Left ventricle myocardium superior (tissue), 1 donor: ENCODE data around the gene ENOX1. TPM values are rescaled to one million over a fixed set of nuclear protein-coding genes. Genes with fewer than 3 reads are reported as not detected.

Experiments used
- ATAC-seq: fragments of 200-7000 bp; cut with Tn5 transposase; one replicate; pipeline ENCODE4 v1.9.1; 2020; ENCODE audit warnings: mild to moderate bottlenecking, moderate library complexity
- DNase-seq: peaks from one replicate; pipeline ENCODE4 v3.0.0-alpha.2; 2020
- intact Hi-C: fragments of 100-400 bp; cut with micrococcal nuclease; formaldehyde crosslinking; loops from one replicate; pipeline ENCODE4 v1.11.0; 2022
- total RNA-seq: library from RNA; stranded (reverse); fragmentation: NEBNext Ultra II Directional; extraction: Animal tissue kit (Norgen Biotek cat#: 25700); gene quantifications from one replicate; pipeline ENCODE4 v1.2.1, GENCODE V29; 2021
- donor health status: DM: no; HTN: yes; CAD: no; lungs with severe emphysema.

ENOX1 gene
- total RNA-seq, 1 donor from 2014 or later, result 6.8 TPM

DNA sequence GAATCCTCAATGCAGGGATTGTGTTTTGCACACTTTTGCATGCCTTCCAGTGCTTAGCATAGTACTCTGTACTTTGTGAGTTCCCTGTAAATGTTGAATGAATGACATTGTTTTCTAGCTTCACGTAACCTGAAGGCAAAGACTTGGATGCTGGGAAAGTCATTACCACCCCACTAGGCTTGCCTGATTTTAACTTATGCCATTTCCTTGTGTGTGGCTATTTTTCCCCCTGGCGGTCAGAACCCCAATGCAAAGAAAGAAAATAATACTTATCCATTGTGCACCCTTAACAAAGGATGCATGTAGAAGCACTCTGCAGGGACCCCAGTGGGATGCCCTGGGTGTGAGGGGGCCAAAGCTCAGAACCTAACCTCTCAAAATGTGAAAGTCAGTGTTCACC is 1.2 kb upstream of the ENOX1 start:
- ATAC-seq, result no peak
- DNase-seq, result no peak
- intact Hi-C loops, result no loop called here

DNA sequence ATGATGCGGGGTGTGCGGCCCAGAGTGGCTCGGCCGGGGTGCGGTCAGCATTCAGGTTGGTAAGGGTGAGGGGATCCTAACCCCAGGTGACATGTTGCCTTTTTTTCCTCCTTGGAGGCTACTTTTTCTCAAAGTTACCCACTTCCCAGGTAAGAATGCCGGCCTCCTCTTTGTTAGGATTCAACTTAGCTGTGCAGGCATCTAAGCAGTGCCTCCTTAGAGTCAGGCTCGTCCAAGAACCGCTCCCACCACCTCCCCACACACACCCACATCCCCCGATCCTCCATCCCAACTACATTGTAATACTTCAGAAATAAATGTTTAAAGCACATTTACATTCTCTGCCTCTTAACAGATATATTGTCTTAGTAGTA is 733 bp upstream of the ENOX1 start:
- DNase-seq (no peak), ATAC-seq (no peak)
- intact Hi-C loops, result no loop called here

DNA sequence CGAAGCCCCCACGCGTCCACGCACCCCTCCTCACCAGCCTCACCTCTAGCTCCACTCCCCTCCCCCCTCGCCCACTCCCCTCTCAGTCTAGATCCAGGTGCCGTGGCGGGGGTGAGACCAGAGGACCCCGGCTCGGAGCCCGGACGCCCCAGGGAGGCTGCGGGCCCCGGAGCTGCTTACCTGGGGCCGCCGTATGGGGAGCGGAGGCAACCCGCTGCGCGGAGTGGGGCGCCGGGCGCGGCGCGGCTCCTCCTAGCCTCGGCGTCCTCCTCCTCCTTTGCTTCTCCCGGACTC is 353 bp downstream of the ENOX1 start:
- intact Hi-C loops, result no loop called here
- DNase-seq, result no peak
- no peak for ATAC-seq

DNA sequence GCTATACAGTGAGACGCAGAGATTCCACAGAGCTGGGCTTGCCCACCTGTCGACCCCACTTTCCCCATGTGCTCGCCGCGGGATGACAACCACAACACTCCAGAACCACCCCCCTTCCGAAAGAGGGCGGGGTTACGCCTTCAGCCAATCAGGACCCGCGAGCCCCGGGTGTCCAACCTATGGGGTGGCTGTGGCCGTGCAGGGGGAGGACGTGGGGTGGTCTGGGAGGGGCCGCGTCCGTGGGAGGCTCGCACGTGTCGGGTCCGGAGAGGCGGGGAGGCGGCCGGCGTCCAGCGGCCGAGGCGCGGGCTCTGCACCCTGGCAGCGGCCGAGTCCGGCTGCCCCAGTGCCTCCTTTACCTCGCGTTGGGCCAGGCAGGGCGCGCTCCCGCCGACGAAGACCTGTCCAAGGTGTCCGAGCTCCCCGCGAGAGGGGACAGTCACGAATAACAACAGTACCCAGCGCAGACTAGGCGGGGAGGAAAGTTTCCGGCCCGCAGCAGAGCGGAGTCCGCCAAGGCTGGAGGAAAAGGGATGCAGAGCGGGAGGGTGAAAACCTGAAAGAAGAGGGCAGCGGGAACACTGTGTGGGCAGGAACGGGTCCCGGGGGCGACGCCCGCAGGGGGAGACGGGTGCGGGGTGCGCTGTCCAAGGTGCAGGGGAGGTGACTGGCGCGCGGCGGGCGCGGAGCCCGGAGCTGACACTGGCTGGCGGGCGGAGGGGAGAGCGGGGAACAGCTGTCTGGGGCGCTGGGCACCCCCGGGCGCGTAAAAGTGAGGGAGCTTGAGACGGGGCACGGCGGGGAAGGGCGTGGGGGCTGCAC is 911 bp downstream of the ENOX1 start:
- ATAC-seq (peak; percentile 86), DNase-seq (peak; percentile 90)
- intact Hi-C loops, result no loop called here

DNA sequence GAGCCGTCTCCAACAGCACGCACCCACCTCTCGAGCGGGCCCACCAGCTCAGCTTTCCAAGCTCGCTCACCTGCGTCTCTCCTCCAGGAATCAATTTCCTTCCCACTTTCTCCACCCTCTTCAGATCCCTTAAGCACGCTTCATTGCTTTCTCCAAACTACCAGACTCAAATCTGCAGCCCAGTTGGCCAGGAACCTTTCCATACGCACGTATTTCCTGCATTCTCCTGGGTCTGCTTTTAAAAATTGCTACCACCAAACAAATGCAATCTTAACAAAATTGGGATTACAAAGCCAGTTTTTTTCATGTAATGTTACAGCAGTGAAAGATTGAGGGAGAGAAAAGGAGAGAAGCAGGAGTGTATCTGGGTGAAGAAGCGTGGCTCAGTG is 1.5 kb downstream of the ENOX1 start:
- DNase-seq (no peak), ATAC-seq (no peak)
- intact Hi-C loops, result no loop called here

DNA sequence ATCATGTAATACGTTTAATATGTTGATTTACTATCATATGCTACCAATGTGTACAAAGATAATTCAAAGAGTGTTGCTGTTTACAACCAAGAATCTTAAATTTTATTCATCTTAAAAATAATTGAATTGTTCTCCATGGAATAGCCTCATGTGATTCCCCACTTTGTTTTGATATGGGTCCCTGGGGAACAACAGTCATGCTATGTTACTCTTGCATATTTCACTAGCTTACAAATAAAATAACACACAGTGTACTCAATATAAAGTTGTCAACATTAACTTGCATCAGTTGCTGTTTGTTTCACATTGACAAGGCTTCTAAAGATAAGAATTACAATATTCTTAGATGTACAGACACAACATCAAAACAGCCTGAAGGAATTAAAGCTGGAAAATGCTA is 2.3 kb downstream of the ENOX1 start:
- DNase-seq (no peak), ATAC-seq (no peak)
- intact Hi-C loops, result no loop called here

DNA sequence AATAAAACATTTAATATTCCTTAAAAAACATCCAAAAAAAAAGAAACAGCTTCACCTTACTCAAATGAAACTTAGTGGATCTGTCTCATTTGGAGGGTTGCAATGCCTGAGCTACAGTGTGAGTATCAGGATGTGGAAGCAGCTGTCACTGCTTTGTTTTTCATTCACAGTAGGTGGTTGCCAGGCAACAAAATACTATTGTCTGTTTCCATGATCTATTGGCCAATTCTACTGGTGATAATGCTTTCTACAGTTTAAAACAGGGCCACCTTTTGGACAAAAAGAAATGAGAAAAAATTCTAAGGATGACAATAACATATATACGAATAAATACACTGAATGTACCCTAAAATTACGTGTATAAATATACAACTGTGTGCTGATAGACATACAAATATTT is 3.0 kb downstream of the ENOX1 start:
- ATAC-seq, result no peak
- DNase-seq, result no peak
- intact Hi-C loops, result no loop called here

DNA sequence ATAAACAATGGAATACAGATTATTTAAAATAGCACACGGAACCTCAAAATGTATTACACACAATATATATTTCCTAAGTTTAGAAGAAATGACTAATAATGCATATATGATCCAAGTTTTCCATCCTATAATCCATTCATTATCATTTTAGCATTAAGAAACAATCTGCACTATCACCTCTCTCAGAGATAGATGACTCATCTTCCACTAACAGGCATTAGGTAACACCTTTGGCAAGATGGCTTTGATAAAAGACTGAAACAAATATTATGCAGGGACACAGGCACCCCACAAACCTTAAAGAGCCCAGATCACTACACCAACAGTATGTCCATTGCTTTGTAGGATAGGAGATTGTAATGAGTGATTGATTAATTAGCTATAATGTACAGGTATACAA is 4.1 kb downstream of the ENOX1 start:
- ATAC-seq (no peak), DNase-seq (no peak)
- intact Hi-C loops, result no loop called here

DNA sequence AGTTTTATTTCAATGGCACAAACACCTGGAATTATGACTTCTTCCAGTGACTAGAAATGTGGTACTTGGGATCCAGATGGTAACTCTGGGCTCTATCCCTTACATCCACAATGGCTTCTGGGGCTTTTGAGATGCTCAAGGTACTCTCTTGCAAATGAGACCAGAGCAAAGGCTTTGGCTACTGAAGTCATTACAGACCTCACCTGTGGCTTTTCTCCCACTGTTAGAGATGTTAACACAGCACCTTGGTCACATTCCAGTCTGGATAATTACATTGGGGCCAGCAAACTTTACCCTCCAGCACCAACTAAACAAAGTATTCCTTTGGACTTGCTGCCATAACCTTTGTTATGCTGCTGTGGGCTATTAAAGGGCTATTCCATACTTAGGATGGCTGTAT is 6.1 kb downstream of the ENOX1 start:
- intact Hi-C loops, result no loop called here
- DNase-seq, result no peak
- no peak for ATAC-seq

DNA sequence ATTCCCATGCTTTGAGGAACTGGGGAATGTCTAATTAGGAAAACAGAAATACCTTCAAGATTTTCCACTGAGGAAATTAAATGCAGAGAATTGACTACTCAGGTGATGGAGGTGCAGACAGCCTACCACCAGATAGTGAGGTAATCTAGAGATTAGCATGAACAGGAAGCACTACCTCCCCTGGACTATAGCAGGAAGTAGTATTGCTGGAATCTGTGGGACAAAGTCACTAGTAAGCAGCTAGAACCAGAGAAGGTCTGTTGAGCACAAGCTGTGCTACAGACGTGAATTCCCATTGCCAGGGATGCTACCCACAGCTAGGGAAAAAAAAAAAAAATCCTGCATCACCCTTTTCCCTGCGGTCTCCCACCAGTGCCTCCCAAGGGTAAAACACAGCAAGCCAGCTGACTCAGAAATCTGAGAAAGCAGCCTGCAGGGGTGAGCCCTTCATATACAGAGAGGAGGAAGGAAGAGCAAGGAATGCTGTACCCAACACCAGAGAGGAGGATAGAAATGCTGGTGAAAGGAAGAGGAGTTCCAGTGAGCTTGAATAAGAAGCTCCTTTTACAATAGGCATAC is 10.2 kb downstream of the ENOX1 start:
- DNase-seq, result no peak
- no peak for ATAC-seq
- intact Hi-C loops, result no loop called here

DNA sequence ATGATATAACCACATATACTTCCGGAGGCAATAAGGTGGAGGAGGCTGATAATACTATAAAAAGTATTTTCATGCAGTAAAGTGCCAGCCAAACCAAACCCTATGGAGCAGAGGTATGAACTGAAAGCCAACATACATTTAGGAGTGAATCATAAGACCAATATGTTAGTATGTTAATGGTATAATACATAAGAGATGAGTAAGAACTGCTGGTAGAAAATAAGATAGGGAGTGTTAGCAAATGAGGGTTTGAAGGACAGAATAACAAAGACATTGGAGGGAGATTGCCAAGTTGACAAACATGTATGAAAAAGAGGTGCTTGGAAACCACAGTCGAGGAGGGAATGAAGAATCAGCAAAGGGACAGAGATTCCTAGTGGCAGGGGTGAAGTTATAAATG is 10.8 kb downstream of the ENOX1 start:
- no peak for DNase-seq
- no peak for ATAC-seq
- intact Hi-C loops, result no loop called here

DNA sequence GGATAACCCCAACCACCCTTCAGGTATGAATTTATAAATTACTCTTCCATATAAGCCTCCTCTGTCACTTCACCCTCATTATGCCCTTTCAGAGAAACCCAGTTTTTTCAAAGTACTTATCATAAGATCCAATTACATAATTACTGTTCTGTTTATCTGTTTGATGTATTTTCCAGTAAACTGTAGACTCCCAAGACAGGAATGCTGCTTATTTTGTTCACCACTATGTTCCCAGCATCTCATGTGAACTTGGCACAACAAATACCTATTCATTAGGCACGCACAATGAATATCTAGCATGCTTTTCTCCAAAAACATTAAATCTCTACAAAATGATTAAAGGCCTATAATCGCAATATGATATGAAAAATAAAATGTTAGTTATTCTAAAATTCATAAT is 13.2 kb downstream of the ENOX1 start:
- intact Hi-C loops, result no loop called here
- ATAC-seq (no peak), DNase-seq (no peak)

DNA sequence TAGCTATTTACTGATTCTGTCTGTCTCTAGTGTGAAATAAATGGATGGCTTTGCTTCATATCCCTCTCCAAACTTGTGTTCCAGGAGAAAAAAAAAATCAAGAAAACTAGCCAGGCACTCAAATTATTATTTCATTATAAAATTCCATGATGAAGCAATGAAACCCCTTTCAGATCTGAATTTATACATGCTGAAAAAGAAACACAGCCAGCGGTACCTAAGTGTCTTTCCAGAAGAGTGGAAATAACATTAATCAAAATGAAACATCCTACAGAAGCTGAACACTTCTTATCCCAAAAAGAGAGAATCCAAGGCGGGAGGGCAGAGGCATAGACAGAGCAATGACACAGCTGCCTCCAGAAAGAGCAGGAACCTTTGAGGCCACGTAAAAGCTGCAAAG is 15.9 kb downstream of the ENOX1 start:
- intact Hi-C loops, result no loop called here
- no peak for ATAC-seq
- DNase-seq, result no peak

DNA sequence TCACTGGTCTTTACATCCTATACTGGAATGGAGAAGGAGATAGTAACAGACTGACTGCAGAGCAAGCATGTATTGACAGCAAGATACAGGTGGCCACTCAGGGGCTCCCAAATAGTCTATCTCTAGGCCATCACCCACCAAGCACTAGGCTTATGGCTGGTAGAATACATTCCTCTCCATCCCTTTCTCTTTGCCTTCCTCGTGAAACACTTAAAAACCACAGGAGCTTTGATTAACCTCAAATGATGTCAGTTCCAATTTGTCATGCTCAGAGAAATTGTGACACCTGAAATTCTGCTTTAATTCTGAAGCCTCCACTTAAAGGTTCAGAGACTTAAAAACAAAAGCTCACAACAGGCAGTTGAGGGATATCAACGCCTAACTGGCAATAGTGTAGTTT is 17.2 kb downstream of the ENOX1 start:
- DNase-seq (no peak), ATAC-seq (no peak)
- intact Hi-C loops, result loop anchor here (5.0 kb wide), 1 partner anchor 82 kb away; no protein-coding TSS in a partner anchor

DNA sequence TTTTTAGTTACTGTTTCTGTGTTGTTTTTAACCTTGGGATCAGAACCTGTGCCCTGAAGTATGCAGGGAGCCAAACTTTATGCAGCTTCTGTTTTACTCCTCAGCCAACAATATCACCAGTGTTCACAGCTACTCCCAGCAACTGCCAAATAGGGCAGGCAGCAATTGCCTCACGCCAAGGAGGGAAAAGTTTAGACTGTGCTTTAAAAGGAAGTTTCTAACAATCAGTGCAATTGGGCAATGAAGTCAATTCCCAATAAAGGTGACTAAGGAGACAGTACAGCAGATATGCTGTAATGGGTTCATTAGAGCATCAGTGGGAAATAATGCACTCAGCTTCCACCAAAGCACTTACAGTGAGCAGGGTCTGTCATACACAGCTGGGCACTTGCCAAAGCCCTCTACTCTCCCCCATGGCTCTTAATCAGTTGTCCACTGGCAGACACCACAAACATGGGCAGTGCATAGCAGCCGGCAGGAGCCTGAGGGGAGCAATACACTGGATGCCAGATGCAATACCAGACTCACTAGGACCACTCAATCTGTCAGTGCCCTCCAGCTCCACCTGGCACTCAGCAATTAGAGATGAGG is 19.3 kb downstream of the ENOX1 start:
- intact Hi-C loops, result loop anchor here (5.0 kb wide), 1 partner anchor 80 kb away; no protein-coding TSS in a partner anchor
- ATAC-seq, result peak; percentile 92
- peak; percentile 51 for DNase-seq

DNA sequence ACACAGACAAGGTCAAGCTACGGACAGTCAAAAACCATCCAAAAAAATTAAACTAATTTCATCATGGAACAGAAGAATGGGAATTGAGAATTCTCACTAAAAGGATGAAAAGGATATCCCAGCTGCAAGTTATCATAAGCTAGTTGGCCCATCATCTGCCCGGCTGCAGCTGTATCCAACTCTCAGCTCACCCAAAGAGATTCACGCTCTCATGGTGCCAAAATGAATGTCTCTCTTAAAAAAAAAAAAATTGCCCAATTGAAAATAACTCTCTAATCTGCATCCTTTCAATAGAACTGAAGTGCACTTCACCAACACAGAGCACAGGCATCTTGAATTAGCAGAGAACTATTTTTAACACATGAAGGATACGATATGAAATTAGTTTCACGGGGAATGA is 20.0 kb downstream of the ENOX1 start:
- intact Hi-C loops, result loop anchor here (5.0 kb wide), 1 partner anchor 79 kb away; no protein-coding TSS in a partner anchor
- ATAC-seq, result peak; percentile 93
- peak; percentile 71 for DNase-seq

DNA sequence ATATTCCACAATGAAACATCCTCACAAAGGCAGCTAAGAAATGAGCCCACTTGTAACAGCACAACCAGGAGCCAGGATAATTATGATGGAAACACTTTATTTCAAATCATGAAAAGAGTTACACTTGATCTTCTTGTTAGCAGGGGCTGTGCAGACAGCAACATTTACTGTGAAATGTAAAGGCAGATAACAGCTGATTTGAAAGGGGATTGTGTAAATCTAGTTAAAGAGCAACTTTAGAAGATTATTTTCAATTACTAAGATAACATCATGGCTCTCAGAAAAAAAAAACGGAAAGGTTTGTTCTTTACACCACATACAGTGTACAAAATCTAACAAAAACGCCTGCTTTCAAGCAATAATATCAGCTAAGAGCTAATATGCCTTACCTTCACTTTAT is 22.4 kb downstream of the ENOX1 start:
- no peak for ATAC-seq
- no peak for DNase-seq
- intact Hi-C loops, result no loop called here

DNA sequence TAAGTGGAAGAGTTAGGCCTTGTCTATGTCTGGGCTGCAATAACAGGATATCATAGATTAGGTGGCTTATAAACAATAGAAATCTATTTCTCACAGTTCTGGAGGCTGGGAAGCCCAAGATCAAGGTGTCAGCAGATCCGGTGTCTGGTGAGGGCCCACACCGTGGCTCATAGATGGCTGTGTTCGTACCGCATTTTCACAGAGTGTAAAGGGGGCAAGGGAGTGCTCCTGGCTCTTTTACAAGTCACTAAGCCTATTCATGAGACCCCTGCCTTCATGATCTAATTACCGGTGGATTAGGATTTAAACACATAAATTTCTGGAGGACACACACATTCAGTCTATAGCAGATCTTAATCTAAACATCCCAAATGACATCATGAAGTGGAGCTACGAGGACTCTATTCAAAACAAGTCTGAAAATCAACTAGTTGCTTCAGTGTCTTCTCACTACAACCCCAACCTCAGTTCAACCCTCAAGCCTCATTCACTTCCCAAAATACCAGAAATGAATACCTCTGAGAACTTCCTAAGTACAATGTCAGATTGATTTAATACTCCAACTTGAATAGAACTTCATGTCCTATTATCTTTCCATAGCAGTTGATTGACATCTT is 23.5 kb downstream of the ENOX1 start:
- intact Hi-C loops, result no loop called here
- DNase-seq, result no peak
- ATAC-seq, result no peak

DNA sequence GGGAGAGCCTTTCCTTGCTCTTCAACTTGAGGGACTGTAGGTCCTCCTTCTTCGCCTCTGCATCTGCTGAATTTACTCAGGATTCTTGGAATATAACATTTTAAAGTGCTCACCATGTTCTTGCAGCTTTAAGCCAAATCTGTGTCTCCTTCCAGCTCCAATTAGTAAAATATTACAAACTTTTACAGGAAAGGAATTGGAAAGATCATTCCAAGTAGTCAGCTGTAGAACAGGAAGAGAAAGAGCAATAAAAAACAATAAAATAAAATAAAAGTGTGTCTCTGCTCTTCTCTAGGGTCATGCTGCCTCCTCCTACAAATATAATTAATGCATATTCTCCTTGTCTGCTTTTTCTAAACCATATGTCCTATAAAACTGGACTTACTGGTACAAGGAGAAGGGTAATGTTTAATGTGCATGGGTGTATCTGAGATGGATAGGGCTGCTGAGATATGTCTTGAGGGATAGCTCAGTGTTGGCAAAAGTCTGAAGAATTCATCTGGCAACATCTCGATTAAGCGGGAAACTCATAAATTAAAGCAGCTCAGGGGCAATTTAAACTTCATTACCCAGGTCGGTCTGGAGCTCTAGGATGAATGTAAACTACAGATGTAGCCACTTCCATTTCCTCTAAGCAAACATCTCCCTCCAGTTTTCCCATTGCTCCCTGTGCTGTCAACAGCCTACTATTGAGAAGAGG is 25.0 kb downstream of the ENOX1 start:
- ATAC-seq, result no peak
- intact Hi-C loops, result no loop called here
- DNase-seq, result no peak

DNA sequence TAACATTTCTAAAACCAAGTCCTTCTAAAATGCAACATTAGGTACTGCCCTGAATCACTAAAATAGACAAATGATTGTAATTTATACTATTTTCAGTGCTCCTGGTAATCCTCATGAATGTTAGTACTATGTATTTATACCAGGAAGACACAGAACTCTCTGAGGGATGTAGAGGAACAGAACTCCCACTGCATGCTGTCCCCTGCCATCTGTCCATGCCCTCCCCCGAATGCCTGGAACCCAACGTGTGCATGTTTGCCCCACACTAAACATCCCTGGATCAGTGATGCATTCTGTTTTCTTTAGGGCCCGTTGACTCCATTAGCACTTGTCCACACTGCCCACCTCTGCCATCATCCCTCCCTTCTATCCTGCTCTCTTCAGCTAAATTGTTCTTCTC is 26.5 kb downstream of the ENOX1 start:
- DNase-seq (no peak), ATAC-seq (no peak)
- intact Hi-C loops, result no loop called here
